RWPE2 (cell line): Measurements from ENCODE around the gene GMDS.
"Not testable (repeated sequence)": the region's sequence is repeated elsewhere in the genome, so short reads cannot be mapped to it uniquely, and the experiment has no call there.

Source experiments
- ATAC-seq: fragments of 200-7000 bp; cut with Tn5 transposase; 3 replicates; pipeline ENCODE4 v1.9.1; 2021; ENCODE audit warnings: low read depth
- DNase-seq: peaks from one replicate; pipeline ENCODE4 v3.0.0-alpha.2; 2020; ENCODE audit warnings: low spot score
- H3K27ac ChIP-seq: fragments of 450-650 bp; 2 replicates; pipeline ENCODE4 v1.5.1; 2017; ENCODE audit warnings: mild to moderate bottlenecking; ENCODE audit not compliant: poor library complexity, severe bottlenecking
- H3K27me3 ChIP-seq: fragments of 250-450 bp; sonication (Bioruptor Pico); 2 replicates; pipeline ENCODE4 v1.5.1; 2021; ENCODE audit warnings: mild to moderate bottlenecking, moderate library complexity; ENCODE audit not compliant: insufficient read depth, poor library complexity, severe bottlenecking
- H3K36me3 ChIP-seq: fragments of 250-450 bp; sonication (Bioruptor Pico); 2 replicates; pipeline ENCODE4 v1.5.1; 2020; ENCODE audit warnings: low read depth, mild to moderate bottlenecking, moderate library complexity
- H3K4me1 ChIP-seq: fragments of 250-450 bp; sonication (Bioruptor Pico); 2 replicates; pipeline ENCODE4 v1.5.1; 2021; ENCODE audit warnings: mild to moderate bottlenecking, moderate library complexity; ENCODE audit not compliant: insufficient read depth, poor library complexity, severe bottlenecking
- H3K4me3 ChIP-seq: fragments of 250-450 bp; sonication (Bioruptor Pico); 2 replicates; pipeline ENCODE4 v1.5.1; 2021; ENCODE audit warnings: mild to moderate bottlenecking, moderate library complexity; ENCODE audit not compliant: severe bottlenecking
- H3K9me3 ChIP-seq: fragments of 250-450 bp; sonication (Bioruptor Pico); 2 replicates; pipeline ENCODE4 v1.5.1; 2021; ENCODE audit warnings: mild to moderate bottlenecking, moderate library complexity; ENCODE audit not compliant: severe bottlenecking
- CTCF ChIP-seq: fragments of 450-650 bp; IDR thresholded peaks from one replicate; pipeline ENCODE4 v1.5.1; 2017; ENCODE audit warnings: mild to moderate bottlenecking, moderate library complexity; ENCODE audit not compliant: poor library complexity, severe bottlenecking

GMDS gene

DNA sequence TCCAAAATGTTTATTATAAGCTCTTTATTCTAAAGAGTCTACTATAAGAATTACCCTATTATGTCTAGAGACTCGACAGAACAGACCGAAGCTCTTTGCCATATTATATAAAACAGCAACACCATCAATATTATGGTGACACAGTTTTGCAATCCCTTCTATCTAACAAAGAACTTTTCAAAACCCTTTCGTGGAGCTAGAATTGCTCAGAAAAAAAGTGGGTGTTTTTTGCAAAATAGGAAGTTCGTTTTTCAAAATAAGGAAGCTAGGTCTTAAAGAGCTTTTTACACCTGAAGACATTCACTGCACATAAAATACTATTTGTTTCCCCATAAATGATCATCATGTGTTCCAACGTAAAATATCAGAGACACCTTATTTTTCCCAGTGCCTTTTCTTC lies 395.7 kb downstream of the GMDS start:
- H3K27ac ChIP-seq, result no peak overlapping the region
- no peak for ATAC-seq
- H3K27me3 ChIP-seq, result no peaks in the 10 kb centered on the region
- H3K4me3 ChIP-seq, result no peak overlapping the region
- no peak for DNase-seq
- no peaks in the 10 kb centered on the region for H3K36me3 ChIP-seq
- H3K4me1 ChIP-seq, result no peaks in the 10 kb centered on the region
- no peak for TF ChIP-seq CTCF
- no peaks in the 10 kb centered on the region for H3K9me3 ChIP-seq

DNA sequence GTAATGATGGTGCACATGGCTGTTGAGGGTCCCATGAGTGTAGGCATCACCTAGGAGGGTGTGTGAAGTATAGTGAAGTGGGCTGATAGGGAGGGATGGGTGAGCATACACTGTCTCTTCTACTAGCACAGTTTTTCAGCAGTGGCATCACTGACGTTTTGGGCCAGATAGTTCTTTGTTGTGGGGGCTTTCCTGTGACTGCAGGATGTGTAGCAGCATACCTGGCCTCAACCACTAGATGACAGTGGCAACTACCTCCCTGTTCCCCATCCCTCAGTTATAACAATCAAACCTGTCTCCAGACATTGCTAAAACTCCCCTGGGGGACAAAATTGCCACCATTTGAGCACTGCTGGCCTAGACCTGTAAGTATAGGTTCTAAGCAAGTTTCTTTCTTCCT lies 396.7 kb downstream of the GMDS start:
- H3K4me3 ChIP-seq, result no peak overlapping the region
- no peaks in the 10 kb centered on the region for H3K36me3 ChIP-seq
- no peaks in the 10 kb centered on the region for H3K27me3 ChIP-seq
- ATAC-seq (no peak), DNase-seq (no peak)
- TF ChIP-seq CTCF, result no peak
- H3K4me1 ChIP-seq, result no peaks in the 10 kb centered on the region
- no peaks in the 10 kb centered on the region for H3K9me3 ChIP-seq
- no peak overlapping the region for H3K27ac ChIP-seq

GRCh38 chr6:1846611-1847010 lies 398.8 kb downstream of the GMDS start:
- ATAC-seq, result no peak

DNA sequence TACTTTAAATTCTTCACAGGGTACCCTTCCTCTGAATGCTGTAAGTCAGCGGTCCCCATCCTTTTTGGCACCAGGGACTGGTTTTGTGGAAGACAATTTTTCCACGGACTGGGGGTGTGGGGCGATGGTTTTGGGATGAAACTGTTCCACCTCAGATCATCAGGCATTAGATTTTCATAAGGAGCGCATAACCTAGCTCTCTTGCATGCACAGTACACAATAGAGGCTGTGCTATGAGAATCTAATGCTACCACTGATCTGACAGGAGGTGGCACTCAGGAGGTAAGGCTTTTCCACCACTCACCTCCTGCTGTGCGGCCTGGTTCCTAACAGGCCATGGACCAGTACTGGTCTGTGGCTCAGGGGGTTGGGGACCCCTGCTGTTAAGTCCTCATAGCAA lies 399.9 kb downstream of the GMDS start:
- ATAC-seq, H3K4me3 ChIP-seq, H3K27me3 ChIP-seq, DNase-seq, H3K36me3 ChIP-seq, H3K27ac ChIP-seq, H3K9me3 ChIP-seq, H3K4me1 ChIP-seq: not testable (repeated sequence)

More at GRCh38 chr6:1846611-1847010, 398.8 kb downstream of the GMDS start:
- TF ChIP-seq CTCF, result no peak
- no peaks in the 10 kb centered on the region for H3K27me3 ChIP-seq
- no peak overlapping the region for H3K4me3 ChIP-seq
- no peaks in the 10 kb centered on the region for H3K36me3 ChIP-seq
- no peaks in the 10 kb centered on the region for H3K4me1 ChIP-seq
- no peak overlapping the region for H3K27ac ChIP-seq
- DNase-seq, result no peak
- H3K9me3 ChIP-seq, result no peaks in the 10 kb centered on the region

- Histone ChIP-seq H3K27ac (no peak overlapping the region), H3K4me3 (no peak overlapping the region), H3K4me1 (peaks cover 17% of the 10 kb centered on the region), H3K36me3 (no peaks in the 10 kb centered on the region), H3K27me3 (no peaks in the 10 kb centered on the region), H3K9me3 (no peaks in the 10 kb centered on the region)
- TF ChIP-seq CTCF, result no peak
- ATAC-seq (no peak), DNase-seq (no peak)
These were observed 403.1 kb downstream of the GMDS start for GRCh38 chr6:1842334-1842733.
